Inferior parietal cortex (tissue), 1 donor: ENCODE results near the gene UQCRHL.
"Not testable (repeated sequence)": the region's sequence is repeated elsewhere in the genome, so short reads cannot be mapped to it uniquely, and the experiment has no call there.

ENCODE experiments used
- DNase-seq: peaks from one replicate; pipeline ENCODE4 v3.0.0-alpha.2; 2016; ENCODE audit errors: extremely low spot score

UQCRHL gene

GRCh38 chr1:15807549-15807948 lies at the start of gene UQCRHL:
UQCRHL (minus strand) TSS chr1:15807649; CDS start chr1:15807649, 0 bp downstream.
- DNase-seq, result not testable (repeated sequence)

GRCh38 chr1:15856888-15857287 lies 49.4 kb upstream of the UQCRHL start:
- DNase-seq, result no peak

GRCh38 chr1:15852828-15853302 lies 45.4 kb upstream of the UQCRHL start:
- no peak for DNase-seq

GRCh38 chr1:15852036-15852827 lies 44.8 kb upstream of the UQCRHL start:
- DNase-seq, result no peak

GRCh38 chr1:15851210-15852035 lies 44.0 kb upstream of the UQCRHL start:
- DNase-seq, result peak; percentile 65

- DNase-seq, result peak; percentile 38
Observed at GRCh38 chr1:15850471-15851001, 43.1 kb upstream of the UQCRHL start.

- peak; percentile 74 for DNase-seq
Observed at GRCh38 chr1:15849775-15850324, 42.4 kb upstream of the UQCRHL start.

GRCh38 chr1:15848929-15849774 lies 41.7 kb upstream of the UQCRHL start:
- peak; percentile 85 for DNase-seq

- no peak for DNase-seq
Observed at GRCh38 chr1:15848143-15848928, 40.9 kb upstream of the UQCRHL start.

GRCh38 chr1:15847893-15848142 lies 40.4 kb upstream of the UQCRHL start:
- no peak for DNase-seq

GRCh38 chr1:15847100-15847892 lies 39.8 kb upstream of the UQCRHL start, which contains the start of gene SPEN:
SPEN (plus strand) TSS chr1:15847707; CDS start chr1:15848068, 361 bp downstream.
- DNase-seq, result peak; percentile 98

GRCh38 chr1:15846056-15846455 lies 38.6 kb upstream of the UQCRHL start:
- not testable (repeated sequence) for DNase-seq

GRCh38 chr1:15843826-15844572 lies 36.5 kb upstream of the UQCRHL start:
- peak; percentile 81 for DNase-seq

GRCh38 chr1:15838721-15839120 lies 31.3 kb upstream of the UQCRHL start:
- no peak for DNase-seq

- DNase-seq, result no peak
Observed at GRCh38 chr1:15837931-15838330, 30.5 kb upstream of the UQCRHL start.

- DNase-seq, result no peak
Observed at GRCh38 chr1:15836772-15837669, 29.6 kb upstream of the UQCRHL start.

- DNase-seq, result not testable (repeated sequence)
Observed at GRCh38 chr1:15836511-15836771, 29.0 kb upstream of the UQCRHL start.
